HG03442 (cell line): ENCODE data around the gene AGT.
"Not testable (repeated sequence)": the region's sequence is repeated elsewhere in the genome, so short reads cannot be mapped to it uniquely, and the experiment has no call there.

Experiments
- ATAC-seq: cut with Tn5 transposase; IDR thresholded peaks from one replicate; pipeline ENCODE4 v1.9.1; 2021; ENCODE audit warnings: mild to moderate bottlenecking, moderate library complexity; ENCODE audit not compliant: unreplicated experiment

The AGT gene

GRCh38 chr1:230693221-230693620 is 20.7 kb downstream of the AGT start:
- no peak for ATAC-seq

- ATAC-seq = no peak
Measured at GRCh38 chr1:230691615-230692014, 22.3 kb downstream of the AGT start.

- no peak for ATAC-seq
Measured at GRCh38 chr1:230690101-230690500, 23.8 kb downstream of the AGT start.

- ATAC-seq = no peak
Measured at GRCh38 chr1:230686747-230687146, 27.2 kb downstream of the AGT start.

- no peak for ATAC-seq
Measured at GRCh38 chr1:230684998-230685397, 28.9 kb downstream of the AGT start.

- no peak for ATAC-seq
Measured at GRCh38 chr1:230684146-230684545, 29.8 kb downstream of the AGT start.

- no peak for ATAC-seq
Measured at GRCh38 chr1:230682882-230683610, 30.9 kb downstream of the AGT start.

- ATAC-seq = no peak
Measured at GRCh38 chr1:230682274-230682673, 31.6 kb downstream of the AGT start.

GRCh38 chr1:230681599-230681998 is 32.3 kb downstream of the AGT start:
- no peak for ATAC-seq

- ATAC-seq = no peak
Measured at GRCh38 chr1:230680300-230681025, 33.5 kb downstream of the AGT start.

- ATAC-seq = no peak
Measured at GRCh38 chr1:230679825-230680224, 34.1 kb downstream of the AGT start.

- no peak for ATAC-seq
Measured at GRCh38 chr1:230679192-230679591, 34.7 kb downstream of the AGT start.

GRCh38 chr1:230677200-230677599 is 36.7 kb downstream of the AGT start:
- ATAC-seq = no peak

- no peak for ATAC-seq
Measured at GRCh38 chr1:230674581-230674980, 39.3 kb downstream of the AGT start.

GRCh38 chr1:230669543-230669942 is 44.4 kb downstream of the AGT start:
- ATAC-seq = no peak

GRCh38 chr1:230668227-230668626 is 45.7 kb downstream of the AGT start:
- no peak for ATAC-seq

GRCh38 chr1:230661976-230662375 is 51.9 kb downstream of the AGT start:
- ATAC-seq = no peak

GRCh38 chr1:230658691-230659090 is 55.2 kb downstream of the AGT start:
- no peak for ATAC-seq

GRCh38 chr1:230658103-230658502 is 55.8 kb downstream of the AGT start:
- ATAC-seq = not testable (repeated sequence)

- ATAC-seq = not testable (repeated sequence)
Measured at GRCh38 chr1:230656719-230657118, 57.2 kb downstream of the AGT start.
